Endothelial cell of umbilical vein (primary cell): ENCODE measurements around the gene RORB. TPM values are rescaled to one million over a fixed set of nuclear protein-coding genes. Genes with fewer than 3 reads are reported as not detected.

Source experiments
- BruUV-seq: library from RNA; stranded (reverse); fragments of 400-500 nt; replicated peaks from 2 replicates; lab custom pipeline; 2021; lab: Mats Ljungman, UMichigan
- CTCF ChIA-PET: fragments of 300-600, 350-600 bp; sonication (Branson Sonifier 250); formaldehyde crosslinking; loops from one replicate; lab custom pipeline; 2021; ENCODE audit warnings: antibody characterized with exemption, inconsistent platforms; lab: Charles Lee
- POLR2A ChIA-PET: fragments of 300-600, 350-600 bp; sonication (Branson Sonifier 250); formaldehyde crosslinking; loops from one replicate; lab custom pipeline; 2021; ENCODE audit warnings: antibody characterized with exemption, inconsistent platforms; lab: Charles Lee
- DNase-seq: peaks from one replicate; pipeline ENCODE4 v3.0.0-alpha.2; 2011; ENCODE audit warnings: low read depth, low spot score
- FAIRE-seq: peaks from 2 replicates; lab custom pipeline; 2011; peaks lifted over from hg19 to GRCh38; lab: Jason Lieb, UNC
- H2AFZ ChIP-seq: 2 replicates; pipeline ENCODE4 v1.6.0; 2012; ENCODE audit warnings: low read depth, low read length, control low read depth, inconsistent platforms
- H3K27ac ChIP-seq: 2 replicates; pipeline ENCODE4 v1.5.1; 2011; ENCODE audit warnings: low read depth, mild to moderate bottlenecking, control low read depth, low read length, moderate library complexity; ENCODE audit not compliant: insufficient read depth
- H3K27me3 ChIP-seq, 2 experiments: 2 replicates each; pipeline versions ENCODE4 v1.6.0 to v1.6.1; 2011; ENCODE audit warnings: low read length in 2 of 2, mixed read lengths in 1 of 2; ENCODE audit not compliant: control insufficient read depth in 2 of 2, insufficient read depth in 2 of 2
- H3K36me3 ChIP-seq, 2 experiments: 2 replicates in 1 of 2; 3 replicates in 1 of 2; pipeline ENCODE4 v1.5.1; 2011; ENCODE audit warnings: low read length in 2 of 2, mild to moderate bottlenecking in 1 of 2, moderate library complexity in 1 of 2; ENCODE audit not compliant: control insufficient read depth in 2 of 2, insufficient read depth in 2 of 2; ENCODE audit errors: extremely low read depth in 1 of 2
- H3K4me1 ChIP-seq: 3 replicates; pipeline ENCODE4 v1.5.1; 2011; ENCODE audit warnings: mild to moderate bottlenecking, low read length; ENCODE audit not compliant: control insufficient read depth, insufficient read depth; ENCODE audit errors: extremely low read depth
- H3K4me2 ChIP-seq: 2 replicates; pipeline ENCODE4 v1.6.1; 2011; ENCODE audit warnings: low read length, control low read depth, mixed read lengths; ENCODE audit not compliant: insufficient read depth
- H3K4me3 ChIP-seq, 3 experiments: fragments of 200-600 bp in 1 of 3; sonication (generic), shearing (Covaris generic) in 1 of 3; replicated peaks in 1 of 3; 2 replicates each; pipeline ENCODE4 v1.5.1; 2011 to 2016; ENCODE audit warnings: control low read depth in 3 of 3, low read length in 3 of 3, mild to moderate bottlenecking in 2 of 3, inconsistent platforms in 1 of 3, low read depth in 1 of 3, moderate library complexity in 1 of 3; ENCODE audit not compliant: insufficient read depth in 1 of 3
- H3K79me2 ChIP-seq: 2 replicates; pipeline ENCODE4 v1.6.0; 2012; ENCODE audit warnings: low read length, inconsistent platforms; ENCODE audit not compliant: control insufficient read depth, insufficient read depth
- H3K9ac ChIP-seq: replicated peaks from 2 replicates; pipeline ENCODE3; 2011; ENCODE audit warnings: low read length, control low read depth; ENCODE audit not compliant: insufficient read depth; ENCODE audit errors: extremely low read depth
- H3K9me1 ChIP-seq: replicated peaks from 3 replicates; pipeline ENCODE4 v1.6.0; 2011; ENCODE audit warnings: mild to moderate bottlenecking, low read length; ENCODE audit not compliant: control insufficient read depth, insufficient read depth; ENCODE audit errors: extremely low read depth
- H3K9me3 ChIP-seq: replicated peaks from 2 replicates; pipeline ENCODE4 v1.5.1; 2012; ENCODE audit warnings: low read length, inconsistent platforms; ENCODE audit not compliant: control insufficient read depth, insufficient read depth
- H4K20me1 ChIP-seq: replicated peaks from 2 replicates; pipeline ENCODE3; 2011; ENCODE audit warnings: mild to moderate bottlenecking, low read length; ENCODE audit not compliant: control insufficient read depth, insufficient read depth; ENCODE audit errors: extremely low read depth
- EZH2 ChIP-seq: IDR thresholded peaks from 2 replicates; pipeline ENCODE4 v1.6.1; 2012; ENCODE audit warnings: borderline replicate concordance, low read depth, mild to moderate bottlenecking, moderate library complexity, low read length, inconsistent platforms; ENCODE audit not compliant: severe bottlenecking
- FOS ChIP-seq: IDR thresholded peaks from 2 replicates; pipeline ENCODE4 v1.6.1; 2011; ENCODE audit warnings: mild to moderate bottlenecking, low read length, moderate library complexity, borderline replicate concordance; ENCODE audit not compliant: insufficient read depth
- GATA2 ChIP-seq: IDR thresholded peaks from 2 replicates; pipeline ENCODE4 v1.7.0; 2011; ENCODE audit warnings: low read depth, mild to moderate bottlenecking, moderate library complexity, mixed read lengths, low read length; ENCODE audit not compliant: insufficient read length, insufficient read depth
- JUN ChIP-seq: IDR thresholded peaks from 2 replicates; pipeline ENCODE4 v1.6.1; 2011; ENCODE audit warnings: borderline replicate concordance, low read depth; ENCODE audit not compliant: insufficient read length, insufficient read depth
- MYC ChIP-seq: IDR thresholded peaks from one replicate; pipeline ENCODE4 v1.6.1; 2011; ENCODE audit warnings: mild to moderate bottlenecking, low read depth, low read length
- POLR2A ChIP-seq: IDR thresholded peaks from 2 replicates; pipeline ENCODE4 v1.6.1; 2012; ENCODE audit warnings: low read depth, mild to moderate bottlenecking, control low read depth, low read length
- POLR2AphosphoS5 ChIP-seq: IDR thresholded peaks from 2 replicates; pipeline ENCODE4 v1.6.1; 2012; ENCODE audit warnings: low read depth, mild to moderate bottlenecking, control low read depth, low read length, moderate library complexity; ENCODE audit not compliant: insufficient read depth
- dilution Hi-C: fragments of 300-500 bp; cut with MboI; formaldehyde crosslinking; loops from one replicate; pipeline ENCODE4 v1.15.0; 2019; ENCODE audit warnings: low sequenced_read_pairs; ENCODE audit not compliant: extremely low pct_ligation_motif_present
- intact Hi-C: fragments of 100-400 bp; cut with micrococcal nuclease; formaldehyde crosslinking; loops from one replicate; pipeline ENCODE4 v1.10.0; 2022
- polyA plus RNA-seq, 4 experiments: library from polyadenylated mRNA; depleted of rRNA in 3 of 4; stranded (reverse) in 3 of 4; unstranded in 1 of 4; fragments of >200 nt; gene quantifications; 2 replicates each; pipeline versions ENCODE4 v1.2.1 to v1.2.3, GENCODE V29; 2011 to 2012; ENCODE audit warnings: missing spikeins in 1 of 4
- total RNA-seq: library from RNA; stranded (reverse); gene quantifications from 2 replicates; pipeline ENCODE4 v1.2.3, GENCODE V29; 2021
- TF ChIP-seq, protein P1 (sequence below), 2 donors: IDR thresholded peaks; 1 replicate in 1 of 2; 2 replicates in 1 of 2; pipeline ENCODE4 v1.5.1; 2011; ENCODE audit warnings: low read length in 2 of 2, mild to moderate bottlenecking in 2 of 2, moderate library complexity in 2 of 2, control low read depth in 1 of 2, inconsistent platforms in 1 of 2, low read depth in 1 of 2; ENCODE audit not compliant: insufficient read depth in 1 of 2; ENCODE audit errors: extremely low read depth in 1 of 2
- TF ChIP-seq, protein P2 (sequence below): IDR thresholded peaks from 2 replicates; pipeline ENCODE4 v1.6.1; 2011; ENCODE audit not compliant: insufficient read depth, insufficient read length

The RORB gene
- total and polyA plus RNA-seq, 2 donors (not counting 3 experiments of a cell fraction or from before 2014, with no cell fraction given) = not detected

DNA sequence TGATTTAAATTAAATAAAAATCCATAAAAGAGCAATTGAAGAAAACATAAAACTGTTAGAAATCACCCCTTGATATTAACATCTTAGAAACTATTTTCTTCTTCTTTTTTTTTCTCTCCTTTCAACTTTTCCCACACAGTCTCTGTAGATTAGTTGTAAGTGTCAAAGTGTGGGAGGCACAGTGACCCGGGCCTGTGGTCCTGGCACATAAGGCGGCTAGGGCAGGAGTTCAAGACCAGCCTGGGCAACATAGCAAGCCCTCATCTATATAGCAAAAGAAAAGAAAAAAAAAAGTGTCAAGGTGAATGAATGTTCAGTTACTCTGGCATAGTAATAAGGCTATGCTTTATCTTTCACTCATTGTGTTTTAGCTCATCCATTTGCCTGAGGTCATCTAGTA, 14.2 kb downstream of the RORB start:
- FAIRE-seq (no peak), DNase-seq (no peak)
- H3K4me2 ChIP-seq = no peak overlapping the region
- H3K79me2 ChIP-seq = no peaks in the 10 kb centered on the region
- H3K9me3 ChIP-seq = no peaks in the 10 kb centered on the region
- ChIA-PET POLR2A (no interaction called here), CTCF (no interaction called here)
- no peak overlapping the region for H3K27ac ChIP-seq
- H3K4me3 ChIP-seq = no peak overlapping the region
- H3K9ac ChIP-seq = no peak overlapping the region
- H3K9me1 ChIP-seq = no peaks in the 10 kb centered on the region
- TF ChIP-seq, protein P1, sequence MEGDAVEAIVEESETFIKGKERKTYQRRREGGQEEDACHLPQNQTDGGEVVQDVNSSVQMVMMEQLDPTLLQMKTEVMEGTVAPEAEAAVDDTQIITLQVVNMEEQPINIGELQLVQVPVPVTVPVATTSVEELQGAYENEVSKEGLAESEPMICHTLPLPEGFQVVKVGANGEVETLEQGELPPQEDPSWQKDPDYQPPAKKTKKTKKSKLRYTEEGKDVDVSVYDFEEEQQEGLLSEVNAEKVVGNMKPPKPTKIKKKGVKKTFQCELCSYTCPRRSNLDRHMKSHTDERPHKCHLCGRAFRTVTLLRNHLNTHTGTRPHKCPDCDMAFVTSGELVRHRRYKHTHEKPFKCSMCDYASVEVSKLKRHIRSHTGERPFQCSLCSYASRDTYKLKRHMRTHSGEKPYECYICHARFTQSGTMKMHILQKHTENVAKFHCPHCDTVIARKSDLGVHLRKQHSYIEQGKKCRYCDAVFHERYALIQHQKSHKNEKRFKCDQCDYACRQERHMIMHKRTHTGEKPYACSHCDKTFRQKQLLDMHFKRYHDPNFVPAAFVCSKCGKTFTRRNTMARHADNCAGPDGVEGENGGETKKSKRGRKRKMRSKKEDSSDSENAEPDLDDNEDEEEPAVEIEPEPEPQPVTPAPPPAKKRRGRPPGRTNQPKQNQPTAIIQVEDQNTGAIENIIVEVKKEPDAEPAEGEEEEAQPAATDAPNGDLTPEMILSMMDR (IDR thresholded peaks at IDR 0.05; ENCODE audit: extremely low read depth in 1 of 2, insufficient read depth in 1 of 2, low read depth in 1 of 2, low read length in 2 of 2) = no peak
- TF ChIP-seq POLR2A (no peak), MYC (no peak), JUN (no peak), GATA2 (no peak), EZH2 (no peak), POLR2AphosphoS5 (no peak), FOS (no peak)
- TF ChIP-seq, protein P2, sequence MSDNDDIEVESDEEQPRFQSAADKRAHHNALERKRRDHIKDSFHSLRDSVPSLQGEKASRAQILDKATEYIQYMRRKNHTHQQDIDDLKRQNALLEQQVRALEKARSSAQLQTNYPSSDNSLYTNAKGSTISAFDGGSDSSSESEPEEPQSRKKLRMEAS = no peak
- dilution Hi-C loops = no loop called here
- no peaks in the 10 kb centered on the region for H3K27me3 ChIP-seq
- no TSS peak for BruUV-seq
- H3K36me3 ChIP-seq = no peaks in the 10 kb centered on the region
- H2AFZ ChIP-seq = no peak overlapping the region
- intact Hi-C loops = no loop called here
- no peaks in the 10 kb centered on the region for H4K20me1 ChIP-seq
- no peaks in the 10 kb centered on the region for H3K4me1 ChIP-seq
